HG02678 (cell line): ENCODE measurements around the gene BCAR3.

Experiments used
- ATAC-seq: cut with Tn5 transposase; IDR thresholded peaks from one replicate; pipeline ENCODE4 v1.9.1; 2021; ENCODE audit warnings: mild to moderate bottlenecking, moderate library complexity; ENCODE audit not compliant: unreplicated experiment

The BCAR3 gene

DNA sequence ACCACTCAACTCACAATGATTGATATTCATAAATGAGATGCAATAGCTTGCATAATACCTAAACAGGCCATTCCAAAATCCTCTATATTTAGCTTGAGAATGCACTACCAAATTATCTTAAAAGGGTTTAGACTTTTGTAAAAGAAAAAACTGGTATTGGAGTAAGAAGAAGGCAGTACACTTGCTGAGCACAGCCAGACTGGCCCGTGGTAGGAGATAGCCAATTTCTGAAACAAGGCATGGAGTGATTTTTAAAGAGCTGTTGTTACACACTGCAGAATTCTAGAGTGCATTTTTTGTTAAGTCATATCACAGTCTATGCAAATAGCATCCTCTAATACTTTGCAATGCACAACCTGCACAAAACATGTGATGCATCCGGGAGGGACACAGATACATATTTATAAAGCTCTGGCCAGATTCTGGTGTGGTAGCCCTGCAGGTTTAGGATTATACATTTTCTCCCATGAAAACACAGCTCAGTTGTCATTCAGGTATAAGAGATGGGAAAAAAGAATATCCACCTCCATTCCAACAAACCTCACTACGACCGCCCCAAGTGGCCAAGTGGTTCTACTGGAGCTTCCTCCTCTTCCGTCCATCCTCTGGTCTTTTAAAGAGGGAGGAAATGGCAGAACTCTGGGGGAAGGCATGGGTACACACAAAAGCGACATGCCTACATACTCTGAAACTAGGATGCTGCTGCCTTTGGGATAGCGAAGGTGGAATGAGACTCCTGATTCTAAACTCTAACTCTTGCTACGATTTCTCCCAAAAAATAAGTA, 40.8 kb downstream of the BCAR3 start:
- ATAC-seq = no peak

DNA sequence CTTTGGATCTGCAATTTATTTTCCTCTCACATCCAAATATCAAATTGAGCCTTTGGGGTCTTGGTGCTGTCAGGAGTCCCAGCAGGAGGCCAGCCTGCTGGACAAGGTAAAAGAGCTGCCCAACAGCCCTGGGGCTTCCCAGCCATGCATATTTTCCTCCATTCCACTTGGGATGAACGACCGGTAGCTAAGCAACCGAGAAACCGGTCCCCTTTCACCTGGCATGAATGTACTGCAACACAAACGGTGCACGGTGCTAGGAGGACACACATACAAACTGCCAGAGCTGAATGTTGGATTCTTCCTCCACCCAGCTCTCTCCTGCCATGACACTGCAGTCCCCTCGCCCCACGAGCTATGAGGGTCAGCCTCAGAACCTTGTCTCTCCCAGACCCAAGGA, 42.7 kb downstream of the BCAR3 start:
- ATAC-seq = no peak

DNA sequence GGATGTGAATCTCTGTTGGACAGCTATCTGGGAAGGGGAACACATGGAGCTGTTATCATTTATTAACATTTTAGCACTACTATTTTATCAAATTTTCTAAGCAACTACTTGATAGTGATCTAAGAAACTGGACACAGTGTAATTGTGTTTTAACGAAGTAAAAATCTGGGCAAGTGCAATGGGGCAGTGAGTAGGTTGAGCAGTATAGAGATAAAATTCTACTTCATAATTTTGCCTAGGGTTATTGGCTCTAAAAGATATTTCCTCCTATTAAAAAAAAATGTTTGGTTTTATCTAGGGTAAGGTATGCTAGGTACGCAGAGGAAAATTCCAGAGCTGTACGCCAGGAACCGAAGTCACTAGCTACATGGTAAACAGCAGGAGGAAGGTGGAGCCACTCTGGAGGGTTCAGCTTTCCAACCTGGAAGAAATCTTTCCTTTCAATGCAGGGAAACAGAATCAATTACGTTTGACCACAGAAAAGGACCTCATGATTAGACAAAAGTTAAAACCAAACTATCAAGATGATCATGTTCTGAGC, 43.3 kb downstream of the BCAR3 start:
- no peak for ATAC-seq

DNA sequence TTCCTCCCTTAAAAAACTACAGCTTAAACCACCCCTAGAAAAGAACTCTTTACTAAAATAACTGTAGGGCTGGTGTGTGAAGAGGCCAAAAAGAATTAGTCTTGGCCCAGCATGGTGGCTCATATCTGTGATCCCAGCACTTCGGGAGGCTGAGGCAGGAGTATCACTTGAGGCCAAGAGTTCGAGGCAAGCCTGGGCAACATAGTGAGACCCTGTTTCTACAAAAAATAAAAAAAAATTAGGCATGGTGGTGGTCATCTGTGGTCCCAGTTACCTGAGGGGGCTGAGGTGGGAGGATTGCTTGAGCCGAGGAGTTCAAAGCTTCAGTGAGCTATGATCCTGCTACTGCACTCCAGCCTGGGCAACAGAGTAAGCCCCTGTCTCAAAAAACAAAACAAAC, 44.9 kb downstream of the BCAR3 start:
- no peak for ATAC-seq

DNA sequence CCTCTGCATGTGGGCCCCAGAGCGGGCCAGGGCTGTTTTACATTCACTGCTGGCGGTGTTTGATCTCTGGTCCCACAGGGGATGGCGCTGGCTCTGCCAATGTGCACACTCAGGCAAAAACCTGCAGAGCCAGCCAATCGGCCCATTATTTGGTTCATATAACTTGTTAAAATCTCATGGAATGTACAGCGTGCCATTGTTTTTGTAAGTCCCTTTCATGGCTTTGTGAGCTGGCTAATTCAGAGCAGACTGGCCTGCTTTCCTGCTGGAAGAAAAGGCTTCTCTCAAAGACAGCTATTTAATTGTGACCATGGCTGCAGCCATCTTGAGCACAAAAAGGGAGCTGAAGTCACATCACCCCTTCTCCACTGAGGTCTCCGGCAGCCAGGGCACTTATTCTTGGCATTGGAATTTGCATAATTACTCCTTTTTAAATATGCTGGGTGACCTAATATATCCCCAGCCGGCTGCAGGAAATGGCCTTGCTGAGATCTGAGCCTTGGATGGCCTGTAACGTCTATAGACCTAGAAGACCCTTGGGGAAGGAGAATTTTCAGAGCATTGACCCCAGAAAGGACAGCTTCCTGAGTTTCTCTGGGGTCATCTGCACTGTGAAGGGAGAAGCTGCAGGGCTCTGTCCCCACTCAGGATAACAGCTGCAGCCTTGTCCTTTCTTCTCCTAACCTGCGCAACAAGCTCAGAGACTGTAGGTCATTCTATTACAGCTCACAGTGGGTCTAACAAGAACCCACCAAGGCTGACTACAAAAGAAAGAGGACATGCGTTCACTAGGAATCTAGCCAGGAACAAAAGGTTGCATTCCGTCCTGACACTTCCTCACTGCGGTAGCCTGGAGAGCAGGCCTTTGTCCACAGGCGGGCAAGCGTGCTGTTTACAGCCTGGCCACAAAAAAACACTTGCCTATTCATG, 45.8 kb downstream of the BCAR3 start:
- no peak for ATAC-seq

DNA sequence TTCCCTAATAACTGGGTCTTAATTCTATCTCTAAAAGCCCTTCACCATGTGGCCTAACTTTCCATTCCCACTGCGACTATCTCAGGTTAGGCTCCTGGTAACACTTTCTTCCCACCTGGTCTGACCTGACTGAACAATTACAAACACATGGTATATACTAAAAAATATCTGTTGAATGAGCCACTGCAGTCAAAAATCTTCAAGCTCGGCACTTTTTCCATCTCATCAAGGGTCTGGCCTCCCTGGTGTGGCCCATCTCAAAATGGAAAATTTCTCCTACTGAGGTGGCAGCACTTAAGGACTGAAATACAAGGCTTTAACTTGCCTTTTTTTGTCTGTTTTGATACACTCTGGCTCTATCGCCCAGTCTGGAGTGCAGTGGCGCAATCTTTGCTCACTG, 48.3 kb downstream of the BCAR3 start:
- ATAC-seq = no peak

DNA sequence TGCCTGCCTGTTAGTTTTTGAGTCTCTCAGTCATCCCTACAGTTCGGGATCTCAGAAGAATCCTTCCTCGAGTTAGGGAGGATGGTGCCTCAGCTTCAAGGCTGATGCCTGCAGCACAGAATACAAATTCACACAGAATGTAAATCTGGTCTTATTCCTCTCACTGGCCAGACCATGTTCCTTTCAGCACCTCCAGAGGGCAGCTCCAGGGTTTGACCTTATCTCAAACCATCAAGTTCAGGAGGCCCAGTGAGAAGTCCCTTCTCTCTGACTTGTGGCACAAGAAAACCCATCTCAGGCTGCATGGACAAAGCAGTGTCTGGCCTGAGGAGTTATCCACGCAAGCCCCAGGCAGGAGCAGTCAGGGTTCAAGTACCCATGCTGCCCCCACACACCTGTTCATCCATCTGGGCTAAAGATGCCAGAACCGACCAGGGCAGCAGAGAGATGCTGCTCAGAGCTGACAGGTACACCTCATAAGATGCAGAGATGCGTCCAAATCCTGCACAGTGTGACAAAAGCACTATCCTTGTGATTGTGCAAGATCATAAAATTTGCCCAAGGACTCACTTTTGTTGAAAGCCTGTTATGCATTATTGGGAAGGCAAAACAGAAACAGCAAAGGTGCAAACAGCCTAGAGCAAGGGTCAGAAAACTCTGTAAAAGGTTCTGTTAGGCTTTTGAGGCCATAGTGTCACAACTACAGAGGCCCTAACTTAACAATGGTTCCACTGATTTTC, 49.8 kb downstream of the BCAR3 start:
- ATAC-seq = no peak

DNA sequence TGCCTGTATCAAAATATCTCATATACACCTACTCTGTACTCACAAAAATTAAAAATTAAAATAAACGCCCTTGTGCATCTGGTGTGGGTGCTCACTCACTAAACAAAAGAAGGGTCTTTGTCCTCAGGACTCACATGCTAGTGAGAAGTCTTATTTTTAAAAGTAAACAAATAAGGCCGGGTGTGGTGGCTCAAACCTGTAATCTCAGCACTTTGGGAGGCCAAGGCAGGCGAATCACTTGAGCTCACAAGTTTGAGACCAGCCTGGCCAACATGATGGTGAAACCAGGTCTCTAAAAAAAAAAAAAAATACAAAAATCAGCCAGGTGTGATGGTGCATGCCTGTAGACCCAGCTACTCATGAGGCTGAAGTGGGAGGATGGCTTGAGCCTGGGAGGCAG, 51.5 kb downstream of the BCAR3 start:
- ATAC-seq = no peak

DNA sequence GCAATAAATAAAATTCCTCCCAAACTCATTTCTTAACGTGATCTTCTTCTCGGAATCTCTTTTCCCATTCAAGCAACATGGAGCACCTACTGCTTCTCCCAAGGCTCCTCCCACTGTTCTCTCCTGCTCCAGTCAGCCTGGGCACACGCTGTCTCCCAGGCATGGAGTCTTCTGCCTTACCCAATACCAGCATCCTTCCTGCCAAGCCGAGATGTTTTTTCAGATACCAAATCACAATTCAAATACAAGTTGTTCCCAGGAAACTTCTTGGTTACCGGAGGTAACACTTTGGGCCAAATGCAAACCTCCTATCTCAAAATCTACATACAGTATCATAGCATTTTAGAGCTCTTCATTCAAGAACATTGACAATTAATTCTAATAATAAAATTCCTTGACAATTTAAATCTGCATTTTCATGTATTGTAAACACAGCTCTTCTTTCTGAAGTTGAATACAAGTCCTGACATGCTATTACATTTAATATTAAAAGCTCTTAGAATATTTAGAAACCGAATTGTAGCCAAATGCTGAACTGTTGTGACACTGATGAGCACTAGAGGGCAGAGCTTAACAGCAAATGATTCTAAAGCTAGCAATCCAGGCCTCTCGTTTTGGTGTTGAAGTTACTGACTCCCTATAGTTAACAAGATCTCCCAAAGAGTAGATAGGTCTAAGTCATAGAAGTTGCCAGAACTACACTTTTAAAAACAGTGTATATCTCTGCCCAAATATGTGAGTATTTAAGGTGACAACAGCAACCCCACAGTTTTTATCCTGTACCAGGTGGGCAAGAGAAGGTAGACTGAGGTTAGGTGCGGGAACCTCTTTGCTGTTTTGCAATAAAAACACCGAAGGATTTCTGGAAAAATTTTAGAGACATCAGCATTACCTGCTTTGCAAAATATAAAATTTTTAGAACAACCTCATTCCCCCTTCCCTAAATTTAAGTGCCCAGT, 52.3 kb downstream of the BCAR3 start:
- peak; percentile 53 for ATAC-seq

DNA sequence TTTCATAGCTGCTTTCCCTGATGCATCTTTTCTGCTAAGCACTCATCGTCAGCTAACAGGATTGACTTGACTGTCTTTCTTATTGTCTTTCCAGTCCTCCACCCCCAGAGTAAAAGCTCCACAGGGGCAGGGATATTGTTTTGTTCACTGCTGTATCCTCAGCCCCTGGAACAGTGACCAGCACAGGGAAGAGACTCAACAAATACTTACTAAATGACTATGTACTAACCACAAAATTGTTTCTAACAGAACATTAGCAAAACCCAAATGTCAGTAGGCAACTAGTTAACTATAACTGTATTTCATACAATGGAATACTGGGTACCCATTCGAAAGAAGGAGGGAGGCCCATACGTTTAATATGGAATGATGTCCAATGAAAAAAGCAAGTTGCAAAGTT, 53.0 kb downstream of the BCAR3 start:
- no peak for ATAC-seq

DNA sequence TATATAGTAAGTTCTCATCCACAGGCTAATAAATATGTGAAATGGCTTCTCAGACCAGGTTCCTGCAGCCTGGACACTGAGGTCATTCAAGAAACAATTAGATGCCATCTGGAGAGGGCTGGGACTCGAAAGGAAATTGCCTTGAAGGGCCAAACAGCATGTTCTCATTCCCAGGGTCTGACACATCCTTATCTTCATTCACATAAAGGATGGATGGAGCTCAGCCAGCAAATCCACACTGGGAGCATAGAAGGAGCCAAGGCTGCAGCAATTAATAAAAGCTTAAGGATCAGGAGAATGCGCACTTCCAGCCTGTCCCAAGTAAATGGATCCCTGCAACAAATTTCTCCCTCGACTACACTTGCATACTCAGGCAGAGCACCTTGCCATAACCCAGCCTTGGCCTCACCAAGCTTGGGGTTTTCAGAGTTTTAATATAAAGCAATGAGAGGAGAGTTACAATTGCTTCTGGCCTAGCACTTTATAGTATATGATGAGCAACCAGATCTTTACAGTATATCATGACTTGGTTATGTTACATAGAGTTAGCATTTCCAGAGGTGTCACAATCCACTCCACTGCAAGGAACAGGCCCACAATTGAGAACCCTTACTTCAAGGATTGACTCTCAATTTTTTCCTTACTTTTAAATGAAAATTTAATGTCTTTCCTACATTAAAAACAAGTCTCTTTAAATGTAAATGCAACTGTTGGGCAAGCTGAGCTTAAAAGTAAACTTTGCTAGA, 55.9 kb downstream of the BCAR3 start:
- no peak for ATAC-seq

DNA sequence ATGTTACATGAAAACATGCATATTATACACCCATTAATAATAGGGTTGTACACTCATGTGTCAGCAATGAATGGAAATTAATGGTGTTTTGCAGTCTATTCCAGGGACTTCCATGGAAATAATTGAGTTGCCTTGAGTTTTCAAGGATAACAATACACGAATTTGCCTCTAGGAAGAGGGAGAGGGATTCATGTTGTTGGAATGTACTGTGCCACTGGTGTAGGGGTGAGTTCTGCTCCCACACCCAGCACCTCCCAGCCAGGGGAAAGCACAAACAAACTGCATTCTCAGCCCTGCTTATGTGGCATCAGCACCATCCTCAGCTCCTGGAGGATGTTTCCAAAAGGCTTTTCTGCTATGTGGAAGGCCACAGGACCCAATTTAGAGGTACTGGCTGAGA, 57.8 kb downstream of the BCAR3 start:
- ATAC-seq = no peak

DNA sequence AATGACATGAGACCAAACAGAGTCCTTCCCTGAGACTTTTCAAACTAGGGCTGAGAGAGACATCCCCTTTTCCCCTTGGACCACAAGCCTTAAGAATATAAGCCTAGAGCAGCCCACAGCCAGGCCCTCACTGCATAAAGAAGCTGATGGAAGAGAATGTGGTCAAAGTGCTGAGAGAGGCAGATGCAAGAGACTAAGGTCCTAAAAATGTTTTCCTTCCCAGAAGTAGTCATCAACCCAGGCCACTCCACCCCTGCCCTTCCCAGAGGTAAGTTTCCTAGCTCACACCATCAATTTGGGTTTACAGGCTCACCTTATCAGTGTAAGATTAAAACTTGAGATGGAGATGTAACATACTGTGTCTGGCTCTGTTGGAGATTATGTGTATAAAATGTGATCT, 58.2 kb downstream of the BCAR3 start:
- ATAC-seq = no peak

DNA sequence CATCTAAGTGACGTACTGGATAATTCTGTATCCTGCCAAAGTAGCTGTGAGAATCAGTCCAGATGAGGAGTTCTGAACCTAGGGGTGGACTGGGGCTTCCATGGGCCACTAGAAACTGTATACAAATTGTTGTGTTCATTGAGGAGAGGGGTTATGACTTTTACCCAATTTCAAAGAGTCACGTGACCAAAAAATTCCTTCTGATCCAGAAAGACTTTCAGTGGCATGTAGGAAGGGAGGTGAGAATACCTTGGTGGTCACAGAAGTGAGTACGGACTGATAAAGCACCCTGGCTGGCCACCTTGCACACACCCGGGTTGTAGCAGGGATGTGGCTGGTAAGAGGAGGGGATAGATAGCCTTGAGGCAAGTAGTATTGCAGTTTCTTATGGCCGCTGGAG, 60.4 kb downstream of the BCAR3 start:
- no peak for ATAC-seq

DNA sequence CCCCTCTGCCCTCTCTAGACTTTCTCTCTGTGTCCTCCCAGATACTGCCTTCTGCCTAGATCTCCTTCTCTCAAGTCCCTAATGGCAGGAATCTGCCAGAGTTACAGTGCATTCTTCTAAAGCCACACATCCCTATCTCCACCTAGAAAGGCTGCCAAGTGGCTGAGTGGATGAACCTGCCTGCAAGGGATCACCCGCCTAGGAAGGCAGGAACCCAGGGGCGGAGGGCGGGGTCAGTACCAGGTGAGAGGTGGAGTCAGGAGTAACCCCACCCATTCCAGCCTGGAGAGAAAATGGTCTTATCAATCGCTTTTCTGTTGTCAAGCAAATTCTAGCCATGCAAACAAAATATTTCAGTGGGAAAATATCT, 60.8 kb downstream of the BCAR3 start:
- ATAC-seq = no peak

DNA sequence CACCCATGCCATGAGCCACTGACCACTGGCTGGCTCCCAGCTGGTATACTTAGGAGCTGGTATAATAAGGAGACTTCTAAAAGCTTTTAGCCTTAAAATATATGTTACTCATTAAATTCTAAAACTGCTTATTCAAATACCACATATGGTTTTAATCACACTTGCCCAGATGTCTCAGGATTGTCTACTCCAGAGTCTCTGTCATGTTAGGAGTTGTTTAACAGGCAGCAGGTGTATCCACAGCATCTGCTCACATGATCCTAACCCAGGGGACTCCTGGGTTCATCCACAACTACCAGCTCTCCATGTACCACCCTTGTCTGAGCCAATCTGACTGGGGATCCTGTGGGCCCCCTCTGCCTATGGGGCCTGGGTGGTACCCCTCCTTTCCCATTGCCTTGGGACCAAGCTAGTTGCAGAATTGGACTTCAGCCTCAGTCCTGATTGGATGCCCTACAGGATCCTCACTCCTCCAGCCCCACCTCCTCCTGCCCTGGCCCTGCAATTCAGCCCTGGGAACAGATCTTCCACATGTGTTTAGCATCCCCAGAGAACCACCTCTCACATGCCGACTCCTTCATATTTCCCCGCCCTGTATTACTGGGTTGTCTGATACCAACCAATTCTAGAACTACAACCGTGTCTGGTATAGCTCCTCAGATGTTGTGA, 61.3 kb downstream of the BCAR3 start:
- no peak for ATAC-seq

DNA sequence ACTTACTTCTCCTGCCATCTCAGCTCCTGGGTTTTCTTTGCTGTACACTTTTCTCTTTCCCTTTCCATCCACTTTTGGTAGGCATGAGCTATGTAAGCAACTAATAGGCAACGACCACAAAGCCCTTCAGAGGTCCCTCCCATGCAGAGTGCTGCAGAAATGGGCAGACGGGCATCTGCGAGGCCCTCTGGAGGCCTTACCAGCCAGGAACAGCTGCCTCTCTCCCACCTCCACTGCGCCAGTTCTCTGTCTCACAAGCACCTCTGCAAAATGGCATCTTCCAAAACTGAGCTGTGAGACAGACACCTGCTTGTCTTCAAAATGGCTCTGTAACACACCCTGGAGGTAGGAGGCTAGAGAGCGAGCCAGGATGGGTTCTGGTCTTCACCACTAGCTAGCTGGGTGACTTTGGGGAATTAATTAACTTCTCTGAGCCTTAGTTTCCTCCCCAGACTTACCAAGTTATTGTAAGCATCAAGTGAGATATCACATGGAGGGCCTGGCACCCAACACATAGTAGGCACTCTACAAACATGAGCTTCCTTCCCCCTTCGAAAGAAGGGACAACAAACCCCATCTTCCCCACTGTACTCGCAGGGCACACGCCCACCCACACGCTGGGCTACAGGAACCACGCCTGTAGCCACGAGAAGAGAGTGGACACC, 62.0 kb downstream of the BCAR3 start:
- ATAC-seq = no peak
